Measurements from ENCODE around the gene COMMD3. TPM values are rescaled to one million over a fixed set of nuclear protein-coding genes. Genes with fewer than 3 reads are reported as not detected.
A peak's percentile ranks its signal among the peaks of the same experiment; 100 is the strongest.

The COMMD3 gene
- total RNA-seq, 4 donors from 2014 or later = 25.5 to 41.1 (median 31.5) TPM

DNA sequence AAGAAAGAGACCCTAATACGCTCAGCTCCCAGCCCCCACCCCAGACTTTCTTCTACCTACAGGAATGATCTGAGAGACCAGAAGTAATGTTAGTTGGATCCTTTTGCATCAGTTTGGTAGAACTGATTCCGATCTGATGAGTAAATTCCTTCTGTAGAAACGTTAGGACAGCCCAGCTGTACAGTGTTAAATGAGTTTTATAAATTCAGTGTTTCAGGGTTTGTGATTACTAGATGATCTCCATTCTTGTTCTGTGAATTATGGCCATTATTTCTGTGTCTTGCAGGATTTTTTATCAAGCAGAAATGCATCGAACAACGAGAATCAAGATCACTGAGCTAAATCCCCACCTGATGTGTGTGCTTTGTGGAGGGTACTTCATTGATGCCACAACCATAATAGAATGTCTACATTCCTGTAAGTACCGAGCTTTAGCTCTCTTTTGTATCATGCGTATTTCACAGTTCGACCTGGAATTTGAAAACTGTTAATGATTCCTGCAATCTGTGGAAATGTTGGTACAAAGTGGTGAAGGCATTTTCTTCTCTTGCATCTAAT, 10.0 kb downstream of the COMMD3 start:
- no peak for DNase-seq (ENCODE audit: extremely low spot score)
- TF ChIP-seq POLR2A (IDR thresholded peaks at IDR 0.05; ENCODE audit: low read depth) (no peak), EP300 (IDR thresholded peaks at IDR 0.05) (no peak), POLR2AphosphoS5 (IDR thresholded peaks at IDR 0.05) (no peak)
- TF ChIP-seq, protein P1, sequence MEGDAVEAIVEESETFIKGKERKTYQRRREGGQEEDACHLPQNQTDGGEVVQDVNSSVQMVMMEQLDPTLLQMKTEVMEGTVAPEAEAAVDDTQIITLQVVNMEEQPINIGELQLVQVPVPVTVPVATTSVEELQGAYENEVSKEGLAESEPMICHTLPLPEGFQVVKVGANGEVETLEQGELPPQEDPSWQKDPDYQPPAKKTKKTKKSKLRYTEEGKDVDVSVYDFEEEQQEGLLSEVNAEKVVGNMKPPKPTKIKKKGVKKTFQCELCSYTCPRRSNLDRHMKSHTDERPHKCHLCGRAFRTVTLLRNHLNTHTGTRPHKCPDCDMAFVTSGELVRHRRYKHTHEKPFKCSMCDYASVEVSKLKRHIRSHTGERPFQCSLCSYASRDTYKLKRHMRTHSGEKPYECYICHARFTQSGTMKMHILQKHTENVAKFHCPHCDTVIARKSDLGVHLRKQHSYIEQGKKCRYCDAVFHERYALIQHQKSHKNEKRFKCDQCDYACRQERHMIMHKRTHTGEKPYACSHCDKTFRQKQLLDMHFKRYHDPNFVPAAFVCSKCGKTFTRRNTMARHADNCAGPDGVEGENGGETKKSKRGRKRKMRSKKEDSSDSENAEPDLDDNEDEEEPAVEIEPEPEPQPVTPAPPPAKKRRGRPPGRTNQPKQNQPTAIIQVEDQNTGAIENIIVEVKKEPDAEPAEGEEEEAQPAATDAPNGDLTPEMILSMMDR (IDR thresholded peaks at IDR 0.05) = no peak
- intact Hi-C loops (cut with DNase I) = loop anchor here (10.0 kb wide), 1 partner anchor 389 kb away; the partner anchor contains the start of gene PIP4K2A
- H3K27me3 ChIP-seq = no peaks in the 10 kb centered on the region
- peak overlapping the region; percentile 73 to 85 (median 82) for H3K27ac ChIP-seq (replicated peaks in 1 of 4)
- H3K4me3 ChIP-seq = peak overlapping the region; percentile 63 to 80 (median 66)
- peaks cover 37 to 47% (median 43%) of the 10 kb centered on the region in 4 donors for H3K4me1 ChIP-seq
- no peaks in the 10 kb centered on the region for H3K9me3 ChIP-seq
- peaks cover 14 to 39% (median 25%) of the 10 kb centered on the region in 4 donors for H3K36me3 ChIP-seq
- 60% methylated on average over 8 of the region's 8 CpGs for WGBS

DNA sequence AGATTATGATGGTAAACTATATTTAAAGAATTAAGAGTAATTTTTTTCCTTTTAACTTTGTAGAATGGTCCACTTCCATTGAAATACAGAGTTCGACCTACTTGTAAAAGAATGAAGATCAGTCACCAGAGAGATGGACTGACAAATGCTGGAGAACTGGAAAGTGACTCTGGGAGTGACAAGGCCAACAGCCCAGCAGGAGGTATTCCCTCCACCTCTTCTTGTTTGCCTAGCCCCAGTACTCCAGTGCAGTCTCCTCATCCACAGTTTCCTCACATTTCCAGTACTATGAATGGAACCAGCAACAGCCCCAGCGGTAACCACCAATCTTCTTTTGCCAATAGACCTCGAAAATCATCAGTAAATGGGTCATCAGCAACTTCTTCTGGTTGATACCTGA, 13.0 kb downstream of the COMMD3 start:
- TF ChIP-seq, protein P1 (IDR thresholded peaks at IDR 0.05) = no peak
- no peak for TF ChIP-seq POLR2AphosphoS5 (IDR thresholded peaks at IDR 0.05)
- TF ChIP-seq EP300 (IDR thresholded peaks at IDR 0.05) = no peak
- TF ChIP-seq POLR2A (IDR thresholded peaks at IDR 0.05; ENCODE audit: low read depth) = no peak
- intact Hi-C loops (cut with DNase I) = loop anchor here (10.0 kb wide), 1 partner anchor 386 kb away; the partner anchor contains the start of gene PIP4K2A
- Histone ChIP-seq H3K4me1 (peaks cover 17 to 29% (median 24%) of the 10 kb centered on the region in 4 donors), H3K27ac (replicated peaks in 1 of 4) (no peak overlapping the region), H3K27me3 (peaks cover 0 to 7% (median 3%) of the 10 kb centered on the region in 4 donors), H3K9me3 (no peaks in the 10 kb centered on the region), H3K36me3 (peaks cover 14 to 39% (median 25%) of the 10 kb centered on the region in 4 donors), H3K4me3 (no peak overlapping the region)
- DNase-seq (ENCODE audit: extremely low spot score) = no peak
- 97% methylated on average over 3 of the region's 3 CpGs for WGBS

DNA sequence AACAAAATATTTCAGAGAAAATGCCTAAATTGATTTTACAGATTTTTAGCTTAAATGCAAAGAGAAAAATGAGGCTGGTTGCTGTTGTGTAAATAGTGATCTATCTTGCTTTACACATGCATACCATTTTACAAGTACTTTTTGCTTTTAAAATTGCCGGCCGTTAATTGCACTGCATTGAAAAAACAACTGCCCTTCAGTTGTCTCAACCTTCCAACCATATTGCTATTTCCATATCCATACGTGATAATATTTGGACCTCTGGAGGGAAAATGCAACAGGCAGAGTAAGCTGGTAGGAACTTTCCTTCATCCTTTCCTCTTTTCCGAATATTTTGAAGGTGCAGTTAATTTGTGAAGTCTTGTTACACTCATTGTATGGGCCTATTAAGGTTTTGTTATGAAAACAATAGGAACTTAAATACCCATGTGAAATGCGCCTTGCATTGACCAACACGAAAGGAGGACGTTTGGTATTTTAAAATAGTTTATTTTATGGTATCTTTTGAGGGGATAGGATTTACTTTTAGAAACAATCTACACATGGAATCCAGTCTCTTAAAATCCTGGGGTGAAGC, 16.0 kb downstream of the COMMD3 start:
- peaks cover 14 to 33% (median 22%) of the 10 kb centered on the region in 4 donors for H3K36me3 ChIP-seq
- no peak overlapping the region for H3K27ac ChIP-seq (replicated peaks in 1 of 4)
- intact Hi-C loops (cut with DNase I) = no loop called here
- peaks cover 22 to 37% (median 33%) of the 10 kb centered on the region in 4 donors for H3K27me3 ChIP-seq
- 91% methylated on average over 7 of the region's 7 CpGs for WGBS
- no peak for TF ChIP-seq POLR2AphosphoS5 (IDR thresholded peaks at IDR 0.05)
- no peak for TF ChIP-seq POLR2A (IDR thresholded peaks at IDR 0.05; ENCODE audit: low read depth)
- TF ChIP-seq EP300 (IDR thresholded peaks at IDR 0.05) = no peak
- TF ChIP-seq, protein P1 (IDR thresholded peaks at IDR 0.05) = no peak
- DNase-seq (ENCODE audit: extremely low spot score) = no peak
- no peaks in the 10 kb centered on the region for H3K9me3 ChIP-seq
- no peak overlapping the region for H3K4me3 ChIP-seq
- peaks cover 24 to 34% (median 31%) of the 10 kb centered on the region in 4 donors for H3K4me1 ChIP-seq

DNA sequence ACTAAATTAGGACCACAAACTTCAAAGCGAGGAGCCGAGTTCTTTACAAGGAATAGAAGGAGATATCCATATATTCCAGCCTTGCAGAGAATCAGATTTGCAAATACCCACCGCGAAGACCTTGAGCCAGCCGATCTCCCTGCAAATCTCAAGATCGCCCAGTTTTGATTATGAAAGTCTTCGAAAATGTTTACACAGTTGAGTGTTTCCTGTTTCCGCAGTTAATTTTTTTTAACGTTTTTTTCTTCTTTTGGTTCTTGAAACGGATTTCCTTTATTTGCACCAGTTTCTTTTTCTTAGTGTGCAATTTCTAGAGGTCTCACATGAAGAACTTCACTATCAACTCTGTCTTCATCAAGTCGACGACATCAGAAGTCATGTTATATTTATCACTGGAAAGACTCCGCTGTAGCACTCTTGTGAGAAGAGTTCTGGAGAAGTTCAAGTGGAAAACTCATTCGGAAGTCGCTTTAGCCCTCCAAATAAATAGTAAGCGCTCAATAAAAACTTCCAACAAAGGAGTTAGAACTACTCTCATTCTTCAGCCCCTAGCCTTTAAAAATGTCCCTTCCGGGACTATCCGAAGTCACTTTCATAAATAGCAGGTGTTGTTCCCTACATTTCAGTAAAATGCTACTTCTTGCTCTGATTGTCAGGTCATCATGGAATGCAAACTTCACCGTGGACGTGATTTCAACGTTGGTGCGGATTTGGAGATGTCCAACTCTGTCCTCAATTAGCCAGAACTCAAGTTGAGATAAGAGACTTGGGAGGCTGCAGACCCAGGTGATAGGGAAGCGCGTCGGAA, 17.2 kb downstream of the COMMD3 start:
- H3K9me3 ChIP-seq = no peaks in the 10 kb centered on the region
- WGBS = 62% methylated on average over 25 of the region's 25 CpGs
- intact Hi-C loops (cut with DNase I) = no loop called here
- H3K27me3 ChIP-seq = peaks cover 28 to 49% (median 45%) of the 10 kb centered on the region in 4 donors
- no peak overlapping the region for H3K4me3 ChIP-seq
- H3K36me3 ChIP-seq = peaks cover 6 to 21% (median 16%) of the 10 kb centered on the region in 4 donors
- peaks cover 24 to 34% (median 31%) of the 10 kb centered on the region in 4 donors for H3K4me1 ChIP-seq
- DNase-seq (ENCODE audit: extremely low spot score) = no peak
- TF ChIP-seq, protein P1 (IDR thresholded peaks at IDR 0.05) = no peak
- H3K27ac ChIP-seq (replicated peaks in 1 of 4) = no peak overlapping the region

Data from esophagus muscularis mucosa (tissue), 4 donors.